NCI-H82 treated with DMSO at 0.1 percent for 48 hours (cell line): ENCODE measurements around the gene LYRM9.
"Not testable (repeated sequence)": the region's sequence is repeated elsewhere in the genome, so short reads cannot be mapped to it uniquely, and the experiment has no call there.

Source experiments
- DNase-seq: peaks from one replicate; lab custom pipeline; 2025; ENCODE audit not compliant: unreplicated experiment; lab: John Stamatoyannopoulos, UW

LYRM9 gene

GRCh38 chr17:27845264-27846041 is 47.7 kb downstream of the LYRM9 start:
- DNase-seq, result no peak

DNA sequence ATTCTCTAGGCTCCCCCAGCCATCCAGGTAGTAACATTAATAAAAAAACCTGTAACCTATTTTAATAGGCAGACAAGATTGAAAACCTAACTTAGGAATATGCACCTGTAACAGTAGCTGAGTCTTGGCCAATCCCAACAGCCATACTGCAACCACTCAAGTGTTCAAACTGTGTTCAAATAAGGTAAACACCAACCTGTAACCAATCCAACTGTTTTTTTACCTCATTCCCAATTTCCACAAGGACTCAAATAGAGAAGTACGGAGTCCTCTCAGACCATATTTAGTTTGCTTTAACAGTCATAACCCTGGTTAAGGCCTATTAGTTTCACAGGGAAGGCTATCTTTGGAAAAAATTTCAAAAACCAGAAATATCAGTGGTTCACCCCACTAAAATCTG is 52.5 kb downstream of the LYRM9 start:
- no peak for DNase-seq

DNA sequence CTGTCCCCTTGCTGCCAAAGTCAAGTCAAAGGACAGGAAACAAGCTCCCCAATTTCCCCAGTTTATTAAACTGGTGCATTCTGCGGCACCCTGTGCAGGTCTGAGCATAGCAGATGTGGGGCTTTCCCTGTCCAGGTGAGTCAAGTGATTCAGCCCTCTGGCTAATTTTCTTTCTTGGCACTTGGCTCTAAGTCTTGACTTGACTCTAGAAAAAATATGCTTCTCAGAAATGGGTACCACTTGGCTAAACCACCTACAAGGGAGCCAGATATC is 52.8 kb downstream of the LYRM9 start:
- not testable (repeated sequence) for DNase-seq

- DNase-seq, result not testable (repeated sequence)
Observed at GRCh38 chr17:27839571-27840405, 53.4 kb downstream of the LYRM9 start.

DNA sequence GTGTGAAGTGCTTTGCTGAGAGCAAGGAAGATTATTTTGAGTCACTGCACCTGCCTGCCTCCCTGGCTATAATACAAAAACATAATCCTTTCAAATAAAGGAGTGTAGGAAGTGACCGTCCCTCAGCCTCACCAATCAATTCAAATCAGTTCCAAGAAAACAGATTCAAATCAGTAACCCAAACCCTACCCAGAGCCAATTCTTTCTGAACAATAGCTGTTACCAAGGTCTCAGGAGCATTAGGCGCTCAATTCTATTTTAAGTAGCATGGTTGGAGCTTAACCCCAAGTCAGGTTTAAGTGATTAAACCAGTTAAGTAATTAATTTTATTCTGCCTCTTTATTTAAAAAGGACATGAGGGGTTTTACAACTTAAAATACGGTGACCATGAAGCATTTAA is 54.6 kb downstream of the LYRM9 start:
- peak; percentile 74 for DNase-seq

DNA sequence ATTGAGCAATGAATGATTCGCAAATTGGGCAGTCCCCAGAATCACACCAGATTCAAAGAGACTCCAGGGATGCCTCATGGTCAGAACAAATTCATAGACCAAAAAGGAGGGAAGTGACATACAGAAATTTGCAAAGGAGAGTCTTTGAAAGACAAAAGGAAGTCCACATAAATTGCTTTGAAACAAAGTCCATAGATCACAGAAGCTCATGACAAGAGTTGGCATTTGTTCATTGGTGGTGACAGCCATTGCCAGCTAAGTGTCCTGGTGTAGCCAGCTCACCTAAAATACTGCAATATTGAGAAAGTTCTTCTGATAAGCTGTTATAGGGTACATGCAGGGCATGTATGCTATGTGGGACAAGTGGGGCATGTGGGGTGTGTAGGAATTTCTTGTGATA is 55.4 kb downstream of the LYRM9 start:
- not testable (repeated sequence) for DNase-seq

DNA sequence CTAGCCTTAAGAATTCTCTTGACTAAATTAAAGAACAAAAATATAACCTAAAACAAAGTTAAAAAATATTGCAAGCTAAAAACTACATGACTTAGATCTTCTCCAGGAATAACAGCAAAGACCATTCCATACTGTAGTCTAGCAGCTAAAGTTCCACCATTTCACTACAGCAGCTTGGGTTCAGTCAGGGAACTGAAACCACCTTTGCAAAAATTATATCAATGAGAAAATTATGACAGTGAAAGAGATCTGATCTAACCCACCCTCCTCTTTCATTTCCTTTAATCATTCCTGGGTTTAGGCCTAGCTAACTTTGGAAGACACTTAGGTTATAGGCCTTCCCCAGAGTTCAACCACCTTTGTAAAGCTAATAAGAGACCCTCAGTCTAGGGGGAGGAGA is 56.5 kb downstream of the LYRM9 start:
- no peak for DNase-seq

GRCh38 chr17:27834571-27834970 is 58.6 kb downstream of the LYRM9 start:
- DNase-seq, result no peak

DNA sequence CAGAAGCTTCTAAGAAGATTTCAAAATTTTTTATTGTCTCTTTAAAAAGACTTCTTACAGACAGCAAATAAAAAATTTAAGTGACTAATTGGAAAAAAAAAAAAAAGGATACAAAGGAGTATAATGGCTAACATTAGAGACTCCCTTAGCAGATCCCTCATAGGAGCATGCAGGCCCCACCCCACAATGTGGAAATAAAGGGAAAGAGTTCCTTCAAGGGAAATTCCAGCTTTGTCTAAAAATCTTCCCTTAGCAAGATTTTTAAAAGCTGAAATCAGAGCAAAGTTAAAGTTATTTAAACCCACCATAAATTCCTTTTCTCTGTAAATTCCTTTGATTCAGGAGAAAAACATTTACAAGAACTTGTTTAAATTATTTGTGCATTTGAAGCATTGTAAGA is 60.3 kb downstream of the LYRM9 start:
- DNase-seq, result no peak

DNA sequence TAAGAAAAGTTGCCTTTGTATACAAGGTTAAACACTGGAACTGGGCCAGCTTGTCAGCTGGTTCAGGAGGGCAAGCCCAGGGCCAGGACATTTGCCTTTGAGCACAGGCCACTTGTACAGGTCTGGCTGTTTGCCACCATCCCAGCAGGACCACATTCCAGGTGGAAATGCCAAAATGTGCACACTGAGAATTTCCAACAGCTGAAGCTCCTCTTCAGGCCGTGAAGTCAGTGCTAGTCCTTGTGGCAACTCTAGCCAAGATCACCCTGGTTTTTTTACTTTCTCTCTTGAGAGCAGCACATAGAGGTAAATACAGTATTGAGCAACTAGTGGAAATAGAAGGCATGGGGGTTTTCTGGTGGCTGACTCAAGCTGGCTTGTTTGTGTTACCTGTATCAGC is 63.3 kb downstream of the LYRM9 start:
- DNase-seq, result not testable (repeated sequence)

GRCh38 chr17:27829143-27829711 is 63.9 kb downstream of the LYRM9 start:
- DNase-seq, result not testable (repeated sequence)
